A549 (cell line): ENCODE data around the gene AKR1A1.

Experiments used
- BHLHE40 ChIP-seq: IDR thresholded peaks from 2 replicates; pipeline ENCODE4 v1.6.1; 2012; ENCODE audit warnings: low read depth, low read length, inconsistent platforms
- CEBPB ChIP-seq, 2 experiments: fragments of >200 bp in 1 of 2; sonication (Bioruptor Twin) in 1 of 2; formaldehyde crosslinking in 1 of 2; IDR thresholded peaks; 2 replicates each; pipeline ENCODE4 v1.6.1; 2012 to 2016
- CTCF ChIP-seq: fragments of >200 bp; sonication (Bioruptor Twin); formaldehyde crosslinking; IDR thresholded peaks from 3 replicates; pipeline ENCODE4 v1.5.1; 2016
- HDAC2 ChIP-seq: fragments of 200-600 bp; sonication (generic); IDR thresholded peaks from 2 replicates; pipeline ENCODE4 v1.6.1; 2016
- NPAS2 ChIP-seq: fragments of 250-450 bp; sonication (Bioruptor Pico); IDR thresholded peaks from 2 replicates; pipeline ENCODE4 v1.8.0; 2022; ENCODE audit warnings: mild to moderate bottlenecking, moderate library complexity, borderline replicate concordance
- NR3C1 ChIP-seq: fragments of >200 bp; sonication (Bioruptor Twin); formaldehyde crosslinking; IDR thresholded peaks from 3 replicates; pipeline ENCODE4 v1.6.1; 2017
- POLR2A ChIP-seq: IDR thresholded peaks from 2 replicates; pipeline ENCODE4 v1.6.1; 2012; ENCODE audit warnings: mild to moderate bottlenecking, low read length
- POLR2AphosphoS2 ChIP-seq: conservative IDR thresholded peaks from 2 replicates; pipeline ENCODE4 v1.6.1; 2012; ENCODE audit warnings: low read length, improper control_type of control experiment, inconsistent platforms
- RCOR1 ChIP-seq: fragments of 150-350 bp; IDR thresholded peaks from 2 replicates; pipeline ENCODE4 v1.6.1; 2014; ENCODE audit warnings: antibody characterized with exemption, low read length, low read depth
- SMC3 ChIP-seq: fragments of >200 bp; sonication (Bioruptor Twin); formaldehyde crosslinking; IDR thresholded peaks from 3 replicates; pipeline ENCODE4 v1.6.1; 2018; ENCODE audit warnings: inconsistent platforms
- USF2 ChIP-seq: fragments of 450-650 bp; IDR thresholded peaks from 2 replicates; pipeline ENCODE4 v1.6.1; 2014; ENCODE audit warnings: antibody characterized with exemption
- ZC3H11A ChIP-seq: fragments of 450-650 bp; IDR thresholded peaks from 2 replicates; pipeline ENCODE4 v1.6.1; 2014; ENCODE audit warnings: antibody characterized with exemption, mild to moderate bottlenecking

GRCh38 chr1:45508295-45509151 lies 42.1 kb upstream of the AKR1A1 start:
- TF ChIP-seq BHLHE40 (no peak), CTCF (no peak), SMC3 (no peak), RCOR1 (no peak), POLR2AphosphoS2 (peak; percentile 95), POLR2A (no peak), ZC3H11A (no peak), CEBPB (IDR thresholded peaks at IDR 0.05) (no peak), NR3C1 (no peak), USF2 (no peak), NPAS2 (CRISPR knock-in tag) (no peak), HDAC2 (no peak)
